ENCODE data around the gene ADGRD1.

GRCh38 chr12:131075611-131076010 is 121.9 kb downstream of the ADGRD1 start:
- TF ChIP-seq, protein P1, sequence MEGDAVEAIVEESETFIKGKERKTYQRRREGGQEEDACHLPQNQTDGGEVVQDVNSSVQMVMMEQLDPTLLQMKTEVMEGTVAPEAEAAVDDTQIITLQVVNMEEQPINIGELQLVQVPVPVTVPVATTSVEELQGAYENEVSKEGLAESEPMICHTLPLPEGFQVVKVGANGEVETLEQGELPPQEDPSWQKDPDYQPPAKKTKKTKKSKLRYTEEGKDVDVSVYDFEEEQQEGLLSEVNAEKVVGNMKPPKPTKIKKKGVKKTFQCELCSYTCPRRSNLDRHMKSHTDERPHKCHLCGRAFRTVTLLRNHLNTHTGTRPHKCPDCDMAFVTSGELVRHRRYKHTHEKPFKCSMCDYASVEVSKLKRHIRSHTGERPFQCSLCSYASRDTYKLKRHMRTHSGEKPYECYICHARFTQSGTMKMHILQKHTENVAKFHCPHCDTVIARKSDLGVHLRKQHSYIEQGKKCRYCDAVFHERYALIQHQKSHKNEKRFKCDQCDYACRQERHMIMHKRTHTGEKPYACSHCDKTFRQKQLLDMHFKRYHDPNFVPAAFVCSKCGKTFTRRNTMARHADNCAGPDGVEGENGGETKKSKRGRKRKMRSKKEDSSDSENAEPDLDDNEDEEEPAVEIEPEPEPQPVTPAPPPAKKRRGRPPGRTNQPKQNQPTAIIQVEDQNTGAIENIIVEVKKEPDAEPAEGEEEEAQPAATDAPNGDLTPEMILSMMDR (IDR thresholded peaks at IDR 0.05; ENCODE audit: low read depth, low read length, poor library complexity, severe bottlenecking) = no peak
- no peak for TF ChIP-seq EZH2phosphoT487 (IDR thresholded peaks at IDR 0.05; ENCODE audit: borderline replicate concordance, low read length)
